HepG2 (cell line): ENCODE data around the gene SEPTIN10. TPM values are rescaled to one million over a fixed set of nuclear protein-coding genes. Genes with fewer than 3 reads are reported as not detected.

Source experiments
- CEBPG ChIP-seq: IDR thresholded peaks from 2 replicates; pipeline ENCODE4 v1.6.1; 2016
- ESRRA ChIP-seq: sonication (generic); formaldehyde crosslinking; IDR thresholded peaks from 2 replicates; pipeline ENCODE4 v1.5.1; 2020; ENCODE audit warnings: mild to moderate bottlenecking, low read depth, missing genetic modification reagents
- KDM4B ChIP-seq: sonication (generic); formaldehyde crosslinking; IDR thresholded peaks from 2 replicates; pipeline ENCODE4 v1.4.0; 2020; ENCODE audit warnings: missing genetic modification reagents
- MAFK ChIP-seq, 2 experiments: IDR thresholded peaks in 1 of 2; conservative IDR thresholded peaks in 1 of 2; 2 replicates each; pipeline ENCODE4 v1.6.1; 2011; ENCODE audit warnings: improper control_type of control experiment in 2 of 2, low read length in 2 of 2
- MYC ChIP-seq: sonication (generic); formaldehyde crosslinking; IDR thresholded peaks from 2 replicates; pipeline ENCODE4 v1.9.0; 2021; ENCODE audit warnings: missing genetic modification reagents, borderline replicate concordance
- NFE2L2 ChIP-seq: fragments of 150-350 bp; IDR thresholded peaks from 2 replicates; pipeline ENCODE4 v1.6.1; 2014; ENCODE audit warnings: low read length
- TSC22D2 ChIP-seq: sonication (generic); formaldehyde crosslinking; IDR thresholded peaks from 2 replicates; pipeline ENCODE4 v1.5.1; 2020; ENCODE audit warnings: missing genetic modification reagents, mild to moderate bottlenecking, borderline replicate concordance
- ZFYVE20 ChIP-seq: sonication (generic); formaldehyde crosslinking; IDR thresholded peaks from 2 replicates; pipeline ENCODE4 v1.8.0; 2023; ENCODE audit warnings: low read depth, mild to moderate bottlenecking, moderate library complexity, missing genetic modification reagents, borderline replicate concordance
- ZNF274 ChIP-seq: sonication (generic); formaldehyde crosslinking; IDR thresholded peaks from 2 replicates; pipeline ENCODE4 v1.5.1; 2020; ENCODE audit warnings: mild to moderate bottlenecking, missing genetic modification reagents
- ZNF629 ChIP-seq: sonication (generic); formaldehyde crosslinking; conservative IDR thresholded peaks from 2 replicates; pipeline ENCODE4 v1.5.0; 2020; ENCODE audit warnings: missing genetic modification reagents
- ZNF709 ChIP-seq: sonication (generic); formaldehyde crosslinking; IDR thresholded peaks from 2 replicates; pipeline ENCODE4 v1.5.0; 2020; ENCODE audit warnings: mild to moderate bottlenecking, missing genetic modification reagents
- ZNF792 ChIP-seq: IDR thresholded peaks from 2 replicates; pipeline ENCODE4 v1.6.1; 2016
- ZSCAN9 ChIP-seq: IDR thresholded peaks from 2 replicates; pipeline ENCODE4 v1.6.1; 2016; ENCODE audit warnings: borderline replicate concordance
- polyA plus RNA-seq, 8 experiments: library from polyadenylated mRNA; depleted of rRNA in 3 of 8; stranded (reverse) in 7 of 8; unstranded in 1 of 8; fragments of >200 nt; fragmentation: Illumina TruSeq in 4 of 8; extraction: Trizol in 4 of 8; gene quantifications; 2 replicates each; pipeline versions ENCODE4 v1.2.1 to v1.2.3, GENCODE V29; 2011 to 2016; ENCODE audit warnings: low read depth in 4 of 8, missing spikeins in 1 of 8, mixed read lengths in 1 of 8; ENCODE audit not compliant: insufficient read depth in 1 of 8
- total RNA-seq, 5 experiments: library from RNA; depleted of rRNA; stranded (reverse); fragments of >200 nt; fragmentation: Illumina TruSeq; extraction: Trizol; gene quantifications; 2 replicates each; pipeline ENCODE4 v1.2.3, GENCODE V29; 2016; ENCODE audit warnings: low read depth in 1 of 5
- TF ChIP-seq, protein P1 (sequence below): fragments of 450-650 bp; IDR thresholded peaks from 2 replicates; pipeline ENCODE4 v1.6.1; 2017
- TF ChIP-seq, protein P2 (sequence below): IDR thresholded peaks from 2 replicates; pipeline ENCODE4 v1.4.0; 2020; ENCODE audit warnings: mild to moderate bottlenecking, missing genetic modification reagents
- TF ChIP-seq, protein P3 (sequence below): sonication (generic); formaldehyde crosslinking; IDR thresholded peaks from 2 replicates; pipeline ENCODE4 v1.8.0; 2022; ENCODE audit warnings: mild to moderate bottlenecking, missing genetic modification reagents; ENCODE audit not compliant: insufficient replicate concordance
- TF ChIP-seq, protein P4 (sequence below): sonication (generic); formaldehyde crosslinking; IDR thresholded peaks from 2 replicates; pipeline ENCODE4 v1.4.0; 2020; ENCODE audit warnings: missing genetic modification reagents, mild to moderate bottlenecking, borderline replicate concordance
- TF ChIP-seq, protein P5 (sequence below): sonication (generic); formaldehyde crosslinking; IDR thresholded peaks from 2 replicates; pipeline ENCODE4 v1.4.0; 2020; ENCODE audit warnings: mild to moderate bottlenecking, low read depth, missing genetic modification reagents
- TF ChIP-seq, protein P6 (sequence below): sonication (generic); formaldehyde crosslinking; IDR thresholded peaks from 2 replicates; pipeline ENCODE4 v1.9.0; 2022; ENCODE audit warnings: missing genetic modification reagents, mild to moderate bottlenecking, borderline replicate concordance

The SEPTIN10 gene
- total and polyA plus RNA-seq, 2 of the 13 experiments (the other 11 are each of a cell fraction or from before 2014, with no cell fraction given): 45.8 to 67.5 TPM

DNA sequence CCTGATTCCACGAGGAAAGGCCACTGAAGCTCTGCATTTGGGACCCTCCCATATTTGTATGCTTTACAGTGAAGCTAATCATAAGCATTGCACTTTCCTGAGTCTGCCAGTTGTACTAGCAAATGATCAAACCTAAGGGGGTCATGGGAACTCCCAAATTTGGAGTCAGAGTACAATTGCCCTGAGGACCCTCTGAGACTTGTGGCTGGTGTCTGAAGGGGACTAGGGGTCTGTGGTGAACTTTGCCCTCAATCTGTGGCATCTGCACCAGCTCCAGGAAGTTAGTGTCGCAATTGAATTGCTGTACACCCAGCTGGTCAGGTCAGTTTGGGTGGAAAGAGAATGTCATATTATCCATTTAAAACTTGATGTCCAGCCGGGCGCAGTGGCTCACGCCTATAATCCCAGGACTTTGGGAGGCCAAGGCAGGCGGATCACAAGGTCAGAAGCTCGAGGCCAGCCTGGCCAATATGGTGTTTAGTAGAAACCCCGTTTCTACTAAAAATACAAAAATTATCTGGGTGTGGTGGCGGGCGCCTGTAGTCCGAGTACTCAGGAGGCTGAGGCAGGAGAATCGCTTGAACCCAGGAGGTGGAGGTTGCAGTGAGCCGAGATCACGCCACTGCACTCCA, 18.5 kb upstream of the SEPTIN10 start (continued):
- TF ChIP-seq ZFYVE20: no peak
- TF ChIP-seq, protein P1, sequence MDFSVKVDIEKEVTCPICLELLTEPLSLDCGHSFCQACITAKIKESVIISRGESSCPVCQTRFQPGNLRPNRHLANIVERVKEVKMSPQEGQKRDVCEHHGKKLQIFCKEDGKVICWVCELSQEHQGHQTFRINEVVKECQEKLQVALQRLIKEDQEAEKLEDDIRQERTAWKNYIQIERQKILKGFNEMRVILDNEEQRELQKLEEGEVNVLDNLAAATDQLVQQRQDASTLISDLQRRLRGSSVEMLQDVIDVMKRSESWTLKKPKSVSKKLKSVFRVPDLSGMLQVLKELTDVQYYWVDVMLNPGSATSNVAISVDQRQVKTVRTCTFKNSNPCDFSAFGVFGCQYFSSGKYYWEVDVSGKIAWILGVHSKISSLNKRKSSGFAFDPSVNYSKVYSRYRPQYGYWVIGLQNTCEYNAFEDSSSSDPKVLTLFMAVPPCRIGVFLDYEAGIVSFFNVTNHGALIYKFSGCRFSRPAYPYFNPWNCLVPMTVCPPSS: no peak
- TF ChIP-seq, protein P2, sequence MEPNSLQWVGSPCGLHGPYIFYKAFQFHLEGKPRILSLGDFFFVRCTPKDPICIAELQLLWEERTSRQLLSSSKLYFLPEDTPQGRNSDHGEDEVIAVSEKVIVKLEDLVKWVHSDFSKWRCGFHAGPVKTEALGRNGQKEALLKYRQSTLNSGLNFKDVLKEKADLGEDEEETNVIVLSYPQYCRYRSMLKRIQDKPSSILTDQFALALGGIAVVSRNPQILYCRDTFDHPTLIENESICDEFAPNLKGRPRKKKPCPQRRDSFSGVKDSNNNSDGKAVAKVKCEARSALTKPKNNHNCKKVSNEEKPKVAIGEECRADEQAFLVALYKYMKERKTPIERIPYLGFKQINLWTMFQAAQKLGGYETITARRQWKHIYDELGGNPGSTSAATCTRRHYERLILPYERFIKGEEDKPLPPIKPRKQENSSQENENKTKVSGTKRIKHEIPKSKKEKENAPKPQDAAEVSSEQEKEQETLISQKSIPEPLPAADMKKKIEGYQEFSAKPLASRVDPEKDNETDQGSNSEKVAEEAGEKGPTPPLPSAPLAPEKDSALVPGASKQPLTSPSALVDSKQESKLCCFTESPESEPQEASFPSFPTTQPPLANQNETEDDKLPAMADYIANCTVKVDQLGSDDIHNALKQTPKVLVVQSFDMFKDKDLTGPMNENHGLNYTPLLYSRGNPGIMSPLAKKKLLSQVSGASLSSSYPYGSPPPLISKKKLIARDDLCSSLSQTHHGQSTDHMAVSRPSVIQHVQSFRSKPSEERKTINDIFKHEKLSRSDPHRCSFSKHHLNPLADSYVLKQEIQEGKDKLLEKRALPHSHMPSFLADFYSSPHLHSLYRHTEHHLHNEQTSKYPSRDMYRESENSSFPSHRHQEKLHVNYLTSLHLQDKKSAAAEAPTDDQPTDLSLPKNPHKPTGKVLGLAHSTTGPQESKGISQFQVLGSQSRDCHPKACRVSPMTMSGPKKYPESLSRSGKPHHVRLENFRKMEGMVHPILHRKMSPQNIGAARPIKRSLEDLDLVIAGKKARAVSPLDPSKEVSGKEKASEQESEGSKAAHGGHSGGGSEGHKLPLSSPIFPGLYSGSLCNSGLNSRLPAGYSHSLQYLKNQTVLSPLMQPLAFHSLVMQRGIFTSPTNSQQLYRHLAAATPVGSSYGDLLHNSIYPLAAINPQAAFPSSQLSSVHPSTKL: peak; percentile 92
- TF ChIP-seq, protein P3, sequence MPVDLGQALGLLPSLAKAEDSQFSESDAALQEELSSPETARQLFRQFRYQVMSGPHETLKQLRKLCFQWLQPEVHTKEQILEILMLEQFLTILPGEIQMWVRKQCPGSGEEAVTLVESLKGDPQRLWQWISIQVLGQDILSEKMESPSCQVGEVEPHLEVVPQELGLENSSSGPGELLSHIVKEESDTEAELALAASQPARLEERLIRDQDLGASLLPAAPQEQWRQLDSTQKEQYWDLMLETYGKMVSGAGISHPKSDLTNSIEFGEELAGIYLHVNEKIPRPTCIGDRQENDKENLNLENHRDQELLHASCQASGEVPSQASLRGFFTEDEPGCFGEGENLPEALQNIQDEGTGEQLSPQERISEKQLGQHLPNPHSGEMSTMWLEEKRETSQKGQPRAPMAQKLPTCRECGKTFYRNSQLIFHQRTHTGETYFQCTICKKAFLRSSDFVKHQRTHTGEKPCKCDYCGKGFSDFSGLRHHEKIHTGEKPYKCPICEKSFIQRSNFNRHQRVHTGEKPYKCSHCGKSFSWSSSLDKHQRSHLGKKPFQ (CRISPR knock-in tag): no peak
- no peak for TF ChIP-seq NFE2L2
- 0 out of 2 replicates have a peak, but pooled peaks have one; percentile 12 for TF ChIP-seq ZNF709
- peak; percentile 98 for TF ChIP-seq CEBPG (CRISPR knock-in tag)
- TF ChIP-seq, protein P4, sequence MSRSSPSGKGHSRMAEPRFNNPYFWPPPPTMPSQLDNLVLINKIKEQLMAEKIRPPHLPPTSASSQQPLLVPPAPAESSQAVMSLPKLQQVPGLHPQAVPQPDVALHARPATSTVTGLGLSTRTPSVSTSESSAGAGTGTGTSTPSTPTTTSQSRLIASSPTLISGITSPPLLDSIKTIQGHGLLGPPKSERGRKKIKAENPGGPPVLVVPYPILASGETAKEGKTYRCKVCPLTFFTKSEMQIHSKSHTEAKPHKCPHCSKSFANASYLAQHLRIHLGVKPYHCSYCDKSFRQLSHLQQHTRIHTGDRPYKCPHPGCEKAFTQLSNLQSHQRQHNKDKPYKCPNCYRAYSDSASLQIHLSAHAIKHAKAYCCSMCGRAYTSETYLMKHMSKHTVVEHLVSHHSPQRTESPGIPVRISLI (CRISPR knock-in tag): peak; percentile 48; the same call in 1 of the 2 replicates
- peak; percentile 68 for TF ChIP-seq ZNF629 (CRISPR knock-in tag)
- TF ChIP-seq ZNF792 (CRISPR knock-in tag): peak; percentile 96
- peak; percentile 55 for TF ChIP-seq TSC22D2 (CRISPR knock-in tag)
- TF ChIP-seq MYC (CRISPR knock-in tag): peak; percentile 59; the same call in 1 of the 2 replicates
- TF ChIP-seq KDM4B (CRISPR knock-in tag): peak; percentile 53; the same call in 1 of the 2 replicates
- peak; percentile 54; the same call in 1 of the 2 replicates for TF ChIP-seq ZSCAN9 (CRISPR knock-in tag)
- TF ChIP-seq ESRRA (CRISPR knock-in tag): peak; percentile 90
- TF ChIP-seq, protein P5, sequence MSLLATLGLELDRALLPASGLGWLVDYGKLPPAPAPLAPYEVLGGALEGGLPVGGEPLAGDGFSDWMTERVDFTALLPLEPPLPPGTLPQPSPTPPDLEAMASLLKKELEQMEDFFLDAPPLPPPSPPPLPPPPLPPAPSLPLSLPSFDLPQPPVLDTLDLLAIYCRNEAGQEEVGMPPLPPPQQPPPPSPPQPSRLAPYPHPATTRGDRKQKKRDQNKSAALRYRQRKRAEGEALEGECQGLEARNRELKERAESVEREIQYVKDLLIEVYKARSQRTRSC: peak; percentile 67; the same call in 1 of the 2 replicates
- TF ChIP-seq, protein P6, sequence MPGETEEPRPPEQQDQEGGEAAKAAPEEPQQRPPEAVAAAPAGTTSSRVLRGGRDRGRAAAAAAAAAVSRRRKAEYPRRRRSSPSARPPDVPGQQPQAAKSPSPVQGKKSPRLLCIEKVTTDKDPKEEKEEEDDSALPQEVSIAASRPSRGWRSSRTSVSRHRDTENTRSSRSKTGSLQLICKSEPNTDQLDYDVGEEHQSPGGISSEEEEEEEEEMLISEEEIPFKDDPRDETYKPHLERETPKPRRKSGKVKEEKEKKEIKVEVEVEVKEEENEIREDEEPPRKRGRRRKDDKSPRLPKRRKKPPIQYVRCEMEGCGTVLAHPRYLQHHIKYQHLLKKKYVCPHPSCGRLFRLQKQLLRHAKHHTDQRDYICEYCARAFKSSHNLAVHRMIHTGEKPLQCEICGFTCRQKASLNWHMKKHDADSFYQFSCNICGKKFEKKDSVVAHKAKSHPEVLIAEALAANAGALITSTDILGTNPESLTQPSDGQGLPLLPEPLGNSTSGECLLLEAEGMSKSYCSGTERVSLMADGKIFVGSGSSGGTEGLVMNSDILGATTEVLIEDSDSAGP (CRISPR knock-in tag): peak; percentile 48; the same call in 1 of the 2 replicates
- TF ChIP-seq MAFK (conservative IDR thresholded peaks at IDR 0.05 in 1 of 2, IDR thresholded peaks at IDR 0.05 in 1 of 2; ENCODE audit: low read length in 2 of 2): no peak
- no peak for TF ChIP-seq ZNF274 (CRISPR knock-in tag)
